Muscle layer of colon (tissue), 2 donors: Measurements from ENCODE around the gene TPD52L1.

ENCODE experiments used
- H3K27ac ChIP-seq: one replicate; pipeline ENCODE4 v1.7.0; 2013; ENCODE audit warnings: low read depth, mild to moderate bottlenecking, low read length, moderate library complexity
- H3K27me3 ChIP-seq, 2 donors: one replicate each; pipeline ENCODE4 v1.7.0; 2013; ENCODE audit warnings: low read length in 2 of 2, mild to moderate bottlenecking in 2 of 2; ENCODE audit not compliant: insufficient read depth in 2 of 2, control insufficient read depth in 1 of 2
- H3K36me3 ChIP-seq: one replicate; pipeline ENCODE4 v1.7.0; 2013; ENCODE audit warnings: mild to moderate bottlenecking, low read length; ENCODE audit not compliant: insufficient read depth
- H3K4me1 ChIP-seq: one replicate; pipeline ENCODE4 v1.7.0; 2013; ENCODE audit warnings: mild to moderate bottlenecking, low read length; ENCODE audit not compliant: insufficient read depth
- H3K4me3 ChIP-seq, 2 donors: one replicate each; pipeline ENCODE4 v1.7.0; 2013; ENCODE audit warnings: low read length in 2 of 2, low read depth in 1 of 2, mild to moderate bottlenecking in 1 of 2, moderate library complexity in 1 of 2
- H3K9ac ChIP-seq: one replicate; pipeline ENCODE4 v1.7.0; 2013; ENCODE audit warnings: low read length
- H3K9me3 ChIP-seq: one replicate; pipeline ENCODE4 v1.7.0; 2013; ENCODE audit warnings: mild to moderate bottlenecking, low read length
- donor health status: abdominal sarcoma.
- donor health status: Adenocarcinoma of cecum.

TPD52L1 gene

DNA sequence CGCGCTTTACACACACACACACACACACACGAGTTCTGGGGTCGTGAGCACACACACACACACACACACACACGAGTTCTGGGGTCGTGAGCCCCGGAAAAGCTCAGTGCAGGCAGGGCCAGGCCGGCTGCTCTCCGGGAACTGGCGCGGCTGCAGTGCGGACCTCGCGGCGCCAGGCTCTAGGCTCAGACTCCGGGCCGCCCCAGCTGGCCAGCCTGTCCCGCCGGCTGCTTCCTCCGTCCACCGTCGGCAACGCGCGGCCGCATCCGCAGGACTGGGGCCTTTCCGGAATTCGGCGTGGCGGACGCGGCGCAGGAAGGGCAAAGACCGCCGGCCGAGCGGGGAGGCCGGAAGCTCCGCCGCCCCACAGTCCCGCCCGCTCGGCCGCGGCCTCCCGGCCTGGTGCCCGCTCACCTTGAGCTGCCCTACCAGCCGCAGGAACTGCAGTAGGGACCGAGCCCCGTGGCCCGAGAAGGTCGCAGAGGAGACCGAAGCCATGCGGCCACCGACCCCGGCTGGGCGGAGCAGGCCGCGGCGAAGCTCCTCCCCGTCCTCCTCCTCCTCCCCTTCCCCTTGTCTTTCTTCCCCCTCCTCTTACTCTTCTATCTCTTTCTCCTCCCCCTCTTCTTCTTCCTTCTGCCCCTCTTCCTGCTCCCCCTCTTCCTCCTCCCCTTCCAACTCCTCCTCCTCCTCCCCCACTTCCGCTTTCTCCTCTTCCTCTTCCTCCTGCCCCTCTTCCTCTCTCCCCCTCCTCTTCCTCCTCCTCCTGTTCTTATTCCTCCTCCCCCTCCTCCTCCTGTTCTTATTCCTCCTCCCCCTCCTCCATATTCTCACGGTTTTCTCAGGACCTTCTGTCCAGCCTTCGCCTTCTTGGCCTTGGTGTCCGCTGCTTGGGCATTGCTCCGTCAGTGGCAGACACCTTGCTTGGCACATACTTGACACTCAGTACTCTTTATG lies 148.1 kb downstream of the TPD52L1 start, which contains the start of gene HDDC2:
HDDC2 (minus strand) TSS at position 533 of the 957 bp plus-strand sequence; CDS start at position 498, 35 bp downstream.
- peaks cover 14% of the 10 kb centered on the region for H3K4me1 ChIP-seq
- H3K9ac ChIP-seq = peak within 1 kb of the TSS; percentile 68
- H3K27ac ChIP-seq = peak within 1 kb of the TSS; percentile 40
- no peaks in the 10 kb centered on the region for H3K27me3 ChIP-seq
- H3K36me3 ChIP-seq = peaks cover 13% of the 10 kb centered on the region
- peak within 1 kb of the TSS; percentile 50 to 83 for H3K4me3 ChIP-seq
- no peaks in the 10 kb centered on the region for H3K9me3 ChIP-seq

DNA sequence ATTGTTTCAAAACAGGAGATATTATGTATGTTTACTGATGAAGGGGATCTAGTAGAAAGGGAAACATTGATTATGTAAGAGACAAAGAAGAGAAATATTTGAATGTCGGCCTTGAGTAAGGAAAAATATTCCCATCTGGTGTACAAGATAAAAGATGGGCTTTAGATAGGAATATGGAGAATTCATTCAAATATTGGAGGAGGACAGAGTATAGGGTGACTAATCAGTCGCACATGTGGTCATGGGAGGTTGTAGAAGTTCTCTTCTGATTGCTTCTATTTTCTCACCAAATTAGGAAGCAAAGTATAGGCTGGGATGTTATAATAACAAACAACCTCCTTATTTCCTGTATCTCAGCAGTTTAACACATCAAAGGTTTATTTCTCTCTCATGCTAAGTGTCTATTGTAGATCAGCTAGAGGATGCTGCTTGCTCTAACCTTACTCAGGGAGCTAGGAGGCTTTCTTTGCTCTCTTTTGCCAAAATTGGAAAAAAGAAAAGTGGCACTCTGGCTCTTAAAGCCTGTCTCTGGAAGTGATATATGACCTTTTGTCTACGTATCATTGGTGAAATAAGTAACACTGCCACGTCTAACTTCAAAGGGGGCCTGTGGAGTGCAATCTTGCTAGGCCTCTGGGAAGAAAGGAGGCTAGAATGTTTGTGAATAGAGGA lies 149.4 kb downstream of the TPD52L1 start:
- no peak overlapping the region for H3K27ac ChIP-seq
- H3K9me3 ChIP-seq = no peaks in the 10 kb centered on the region
- H3K9ac ChIP-seq = no peak overlapping the region
- no peaks in the 10 kb centered on the region for H3K27me3 ChIP-seq
- H3K36me3 ChIP-seq = peaks cover 6% of the 10 kb centered on the region
- peaks cover 14% of the 10 kb centered on the region for H3K4me1 ChIP-seq
- no peak overlapping the region for H3K4me3 ChIP-seq

- Histone ChIP-seq H3K27me3 (no peaks in the 10 kb centered on the region), H3K9me3 (no peaks in the 10 kb centered on the region), H3K27ac (no peak overlapping the region), H3K4me1 (peaks cover 14% of the 10 kb centered on the region), H3K4me3 (no peak overlapping the region), H3K9ac (no peak overlapping the region), H3K36me3 (peaks cover 2% of the 10 kb centered on the region)
Observed at GRCh38 chr6:125303512-125303854, 149.9 kb downstream of the TPD52L1 start.

GRCh38 chr6:125304970-125305660 lies 151.5 kb downstream of the TPD52L1 start:
- Histone ChIP-seq H3K4me3 (no peak overlapping the region), H3K27ac (no peak overlapping the region), H3K9me3 (no peaks in the 10 kb centered on the region)

GRCh38 chr6:125306756-125307149 lies 153.2 kb downstream of the TPD52L1 start:
- H3K4me3 ChIP-seq = no peak overlapping the region
- no peaks in the 10 kb centered on the region for H3K36me3 ChIP-seq
- H3K9me3 ChIP-seq = no peaks in the 10 kb centered on the region
- no peak overlapping the region for H3K27ac ChIP-seq
- H3K4me1 ChIP-seq = no peaks in the 10 kb centered on the region
- H3K27me3 ChIP-seq = no peaks in the 10 kb centered on the region
- no peak overlapping the region for H3K9ac ChIP-seq

More at GRCh38 chr6:125304970-125305660, 151.5 kb downstream of the TPD52L1 start:
- Histone ChIP-seq H3K36me3 (no peaks in the 10 kb centered on the region), H3K4me1 (peaks cover 9% of the 10 kb centered on the region), H3K9ac (no peak overlapping the region), H3K27me3 (no peaks in the 10 kb centered on the region)

DNA sequence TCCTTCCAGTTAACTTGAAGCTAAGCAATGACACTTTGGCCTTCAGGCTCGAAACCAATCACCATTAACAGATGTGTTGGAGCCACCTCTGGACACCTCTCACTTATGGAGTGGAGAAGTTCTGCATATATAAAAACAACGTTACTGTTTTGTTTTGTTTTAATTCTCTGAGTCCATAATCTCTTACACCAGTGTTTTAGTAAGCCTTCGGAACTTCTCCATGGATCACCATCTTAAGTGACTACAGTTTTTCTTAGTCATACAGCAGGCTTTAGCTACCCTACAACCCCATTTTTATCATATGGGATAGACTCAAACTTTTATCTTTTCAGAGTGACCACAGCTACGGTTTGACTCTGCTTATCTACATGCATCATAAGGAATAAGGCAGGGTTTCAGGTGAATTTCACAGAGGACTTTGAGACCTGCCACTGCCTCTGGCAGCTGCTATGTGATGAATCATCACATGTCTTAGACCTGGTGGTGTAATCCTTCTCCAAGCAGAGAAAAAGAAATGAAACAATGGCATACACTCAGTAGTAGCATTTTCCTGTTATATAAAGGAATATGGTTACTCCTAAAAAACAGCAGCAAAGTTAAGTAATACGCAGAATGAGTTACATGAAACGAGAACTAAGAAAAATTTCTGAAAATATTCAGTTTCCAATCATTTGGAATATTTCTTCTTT lies 153.7 kb downstream of the TPD52L1 start:
- no peaks in the 10 kb centered on the region for H3K9me3 ChIP-seq
- H3K27ac ChIP-seq = no peak overlapping the region

GRCh38 chr6:125307964-125308615 lies 154.5 kb downstream of the TPD52L1 start:
- Histone ChIP-seq H3K27ac (no peak overlapping the region), H3K9me3 (no peaks in the 10 kb centered on the region), H3K4me3 (no peak overlapping the region), H3K27me3 (no peaks in the 10 kb centered on the region), H3K9ac (no peak overlapping the region), H3K4me1 (no peaks in the 10 kb centered on the region), H3K36me3 (no peaks in the 10 kb centered on the region)

More for the DNA sequence above, 153.7 kb downstream of the TPD52L1 start:
- Histone ChIP-seq H3K4me3 (no peak overlapping the region), H3K9ac (no peak overlapping the region), H3K4me1 (no peaks in the 10 kb centered on the region), H3K36me3 (no peaks in the 10 kb centered on the region), H3K27me3 (no peaks in the 10 kb centered on the region)

DNA sequence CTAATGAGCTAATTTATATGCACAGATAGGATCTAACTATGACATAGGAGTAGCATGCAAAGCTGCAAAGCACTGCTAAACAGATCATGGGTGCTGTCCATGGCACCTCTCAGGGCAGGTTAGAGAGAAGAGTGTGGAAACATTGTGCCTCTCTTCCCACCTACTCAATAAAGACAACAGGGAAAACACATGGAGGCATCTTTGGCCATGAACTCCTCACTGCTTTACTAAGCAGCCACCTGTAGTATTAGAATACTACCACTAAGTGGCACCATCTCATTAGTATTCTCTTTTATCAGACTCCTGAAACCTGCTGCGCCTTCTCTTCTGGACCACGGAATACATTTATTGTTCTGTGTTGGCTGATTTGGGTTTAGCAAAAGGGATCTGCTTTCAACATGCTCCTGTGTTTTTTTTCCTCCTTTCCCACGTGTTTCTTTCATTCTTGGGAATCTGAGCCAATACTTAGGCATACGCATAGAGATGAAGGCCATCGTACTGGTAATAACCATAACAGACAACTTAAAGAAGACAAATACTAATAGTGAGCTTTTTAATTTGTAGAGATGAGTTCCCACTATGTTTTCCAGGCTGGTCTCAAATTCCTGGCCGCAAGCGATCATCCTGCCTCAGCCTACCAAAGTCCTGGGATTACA lies 157.5 kb downstream of the TPD52L1 start:
- Histone ChIP-seq H3K9ac (no peak overlapping the region), H3K4me1 (no peaks in the 10 kb centered on the region), H3K27ac (no peak overlapping the region), H3K9me3 (no peaks in the 10 kb centered on the region), H3K27me3 (no peaks in the 10 kb centered on the region), H3K36me3 (no peaks in the 10 kb centered on the region), H3K4me3 (no peak overlapping the region)

DNA sequence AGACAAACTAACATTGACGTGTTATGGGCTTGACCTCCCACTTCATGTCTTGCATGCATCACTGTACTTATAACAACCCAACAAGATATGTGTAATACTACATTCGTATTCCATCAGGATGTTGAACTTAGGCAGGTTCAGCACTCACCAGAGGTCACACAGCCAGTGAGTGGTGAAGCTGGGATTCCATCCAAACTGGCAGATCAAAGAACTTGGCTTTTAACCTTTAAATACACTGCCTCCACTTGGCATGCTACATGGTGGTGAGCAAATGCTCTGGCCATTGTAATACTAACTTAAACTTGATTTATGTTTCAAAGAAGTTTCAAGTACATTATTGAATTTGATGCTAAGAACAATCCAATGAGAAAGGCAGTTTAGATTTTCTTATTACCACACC lies 158.9 kb downstream of the TPD52L1 start:
- Histone ChIP-seq H3K9ac (no peak overlapping the region), H3K9me3 (no peaks in the 10 kb centered on the region), H3K4me3 (no peak overlapping the region), H3K36me3 (no peaks in the 10 kb centered on the region), H3K27me3 (no peaks in the 10 kb centered on the region), H3K27ac (no peak overlapping the region), H3K4me1 (no peaks in the 10 kb centered on the region)

DNA sequence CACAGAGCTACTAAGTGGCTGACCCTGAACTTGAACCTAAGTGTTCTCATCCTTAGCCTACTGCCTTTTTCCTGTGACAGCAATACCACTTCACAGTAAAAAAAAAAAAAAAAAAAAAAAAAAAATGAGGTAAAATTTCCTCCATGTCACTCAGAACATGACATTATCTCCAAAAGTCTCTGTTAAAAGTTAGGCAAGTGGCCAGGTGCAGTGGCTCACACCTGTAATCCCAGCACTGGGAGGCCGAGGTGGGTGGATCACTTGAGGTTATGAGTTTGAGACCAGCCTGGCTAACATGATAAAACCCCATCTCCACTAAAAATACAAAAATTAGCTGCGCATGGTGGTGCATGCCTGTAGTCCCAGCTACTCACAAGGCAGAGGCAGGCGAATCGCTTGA lies 159.4 kb downstream of the TPD52L1 start:
- Histone ChIP-seq H3K9ac (no peak overlapping the region), H3K27ac (no peak overlapping the region), H3K4me1 (no peaks in the 10 kb centered on the region)

More for the DNA sequence above, 159.4 kb downstream of the TPD52L1 start:
- Histone ChIP-seq H3K9me3 (no peaks in the 10 kb centered on the region), H3K36me3 (no peaks in the 10 kb centered on the region), H3K4me3 (no peak overlapping the region), H3K27me3 (no peaks in the 10 kb centered on the region)
